ENCODE results near the gene ZNF830. TPM values are rescaled to one million over a fixed set of nuclear protein-coding genes. Genes with fewer than 3 reads are reported as not detected.

Gene ZNF830
- total and polyA plus RNA-seq, 9 of the 15 experiments (the other 6 are each of a cell fraction or from before 2014, with no cell fraction given) = 13.1 to 28.7 (median 21.7) TPM

- TF ChIP-seq MGA (IDR thresholded peaks at IDR 0.05) = 0 out of 2 replicates have a peak, but pooled peaks have one; percentile 9
- peak; percentile 69 for TF ChIP-seq ATF3 (IDR thresholded peaks at IDR 0.05)
- no peak for TF ChIP-seq ATF3 (CRISPR knock-in tag; conservative IDR thresholded peaks at IDR 0.05)
- TF ChIP-seq TFE3 (CRISPR knock-in tag; IDR thresholded peaks at IDR 0.05) = peak; percentile 91
- 0 out of 2 replicates have a peak, but pooled peaks have one; percentile 40 for TF ChIP-seq JUN (IDR thresholded peaks at IDR 0.05; ENCODE audit: borderline replicate concordance, low read depth, low read length)
- TF ChIP-seq JUN (CRISPR knock-in tag; IDR thresholded peaks at IDR 0.05; ENCODE audit: borderline replicate concordance) = no peak
- TF ChIP-seq SOX6 (IDR thresholded peaks at IDR 0.05) = peak; percentile 54; the same call in 1 of the 2 replicates
- TF ChIP-seq ZNF24 (IDR thresholded peaks at IDR 0.05) = 0 out of 2 replicates have a peak, but pooled peaks have one; percentile 36
- no peak for TF ChIP-seq MTA1 (IDR thresholded peaks at IDR 0.05; ENCODE audit: borderline replicate concordance)
- peak; percentile 77; the same call in 1 of the 2 replicates for TF ChIP-seq JUND (IDR thresholded peaks at IDR 0.05; ENCODE audit: borderline replicate concordance, low read depth, low read length)
- TF ChIP-seq JUND (tag; IDR thresholded peaks at IDR 0.05; ENCODE audit: borderline replicate concordance, low read depth, low read length) = peak; percentile 70; the same call in 2 of the 3 replicates
These were observed 13.8 kb downstream of the ZNF830 start (continued) for GRCh38 chr17:34974794-34975785.

Measured in K562 (cell line).